GM12878 (cell line): ENCODE data around the gene NRXN3. TPM values are rescaled to one million over a fixed set of nuclear protein-coding genes. Genes with fewer than 3 reads are reported as not detected.

ENCODE experiments used
- ATAC-seq: fragments of 200-7000 bp; cut with Tn5 transposase; 3 replicates; pipeline ENCODE4 v1.9.1; 2020; ENCODE audit warnings: mild to moderate bottlenecking, moderate library complexity
- BruUV-seq: library from RNA; stranded (reverse); fragments of 400-500 nt; replicated peaks from 2 replicates; lab custom pipeline; 2021; lab: Mats Ljungman, UMichigan
- CTCF ChIA-PET: fragments of 300-600 bp; sonication (Branson Sonifier 250); formaldehyde crosslinking; extraction: SDS; loops from one replicate; lab custom pipeline; 2021; ENCODE audit warnings: inconsistent platforms; lab: Yijun Ruan, JAX
- POLR2A ChIA-PET: fragments of 350-600 bp; formaldehyde crosslinking; extraction: SDS; loops from one replicate; lab custom pipeline; 2021; ENCODE audit warnings: inconsistent platforms; lab: Charles Lee
- RAD21 ChIA-PET: fragments of 300-600 bp; sonication (Branson Sonifier 250); formaldehyde crosslinking; loops from one replicate; lab custom pipeline; 2023; ENCODE audit warnings: antibody characterized with exemption; ENCODE audit not compliant: unreplicated experiment; lab: Charles Lee
- SMC1A ChIA-PET: fragments of 300-600 bp; sonication (Branson Sonifier 250); formaldehyde crosslinking; loops from one replicate; lab custom pipeline; 2023; ENCODE audit not compliant: unreplicated experiment, uncharacterized antibody; lab: Charles Lee
- DNase-seq: peaks from one replicate; pipeline ENCODE4 v3.0.0-alpha.2; 2011; ENCODE audit warnings: low read depth, low spot score
- FAIRE-seq: peaks from 3 replicates; lab custom pipeline; 2011; peaks lifted over from hg19 to GRCh38; lab: Jason Lieb, UNC
- H2AFZ ChIP-seq: 2 replicates; pipeline ENCODE4 v1.6.0; 2011; ENCODE audit warnings: low read depth, low read length, control low read depth; ENCODE audit not compliant: control insufficient read depth
- H3K27ac ChIP-seq: 2 replicates; pipeline ENCODE4 v1.5.1; 2011; ENCODE audit warnings: control low read depth; ENCODE audit not compliant: control insufficient read depth, insufficient read depth
- H3K27me3 ChIP-seq, 2 experiments: replicated peaks in 1 of 2; 2 replicates each; pipeline versions ENCODE4 v1.6.0 to v1.6.1; 2011; ENCODE audit warnings: low read length in 1 of 2; ENCODE audit not compliant: control insufficient read depth in 2 of 2, insufficient read depth in 2 of 2
- H3K36me3 ChIP-seq, 2 experiments: 2 replicates each; pipeline ENCODE4 v1.5.1; 2011; ENCODE audit warnings: low read length in 1 of 2; ENCODE audit not compliant: control insufficient read depth in 2 of 2, insufficient read depth in 2 of 2
- H3K4me1 ChIP-seq: 2 replicates; pipeline ENCODE4 v1.6.1; 2011; ENCODE audit warnings: mild to moderate bottlenecking, low read length, moderate library complexity, mixed read lengths; ENCODE audit not compliant: control insufficient read depth, insufficient read depth
- H3K4me2 ChIP-seq: 2 replicates; pipeline ENCODE4 v1.6.0; 2011; ENCODE audit warnings: control low read depth; ENCODE audit not compliant: control insufficient read depth, insufficient read depth
- H3K4me3 ChIP-seq: fragments of 200-600 bp; sonication (generic); 2 replicates; pipeline ENCODE4 v1.5.1; 2016
- H3K79me2 ChIP-seq: 2 replicates; pipeline ENCODE4 v1.6.0; 2011; ENCODE audit warnings: low read length; ENCODE audit not compliant: control insufficient read depth, insufficient read depth
- H3K9ac ChIP-seq: 2 replicates; pipeline ENCODE4 v1.8.0; 2011; ENCODE audit warnings: low read length, control low read depth, mixed read lengths; ENCODE audit not compliant: control insufficient read depth, insufficient read depth
- H3K9me3 ChIP-seq: replicated peaks from 3 replicates; pipeline ENCODE4 v1.5.1; 2011; ENCODE audit warnings: mild to moderate bottlenecking, low read length; ENCODE audit not compliant: control insufficient read depth, insufficient read depth
- H4K20me1 ChIP-seq: 2 replicates; pipeline ENCODE4 v1.6.0; 2011; ENCODE audit not compliant: control insufficient read depth, insufficient read depth
- EED ChIP-seq: sonication (generic); IDR thresholded peaks from 2 replicates; pipeline ENCODE4 v1.6.1; 2016; ENCODE audit warnings: antibody characterized with exemption, low read depth
- EGR1 ChIP-seq, 2 experiments: IDR thresholded peaks; 1 replicate in 1 of 2; 2 replicates in 1 of 2; pipeline ENCODE4 v1.6.1; 2011 to 2012; ENCODE audit warnings: low read depth in 2 of 2, low read length in 2 of 2, borderline replicate concordance in 1 of 2, mild to moderate bottlenecking in 1 of 2, moderate library complexity in 1 of 2
- HDGF ChIP-seq: fragments of 450-650 bp; IDR thresholded peaks from 2 replicates; pipeline ENCODE4 v1.6.1; 2016; ENCODE audit warnings: antibody characterized with exemption
- HSF1 ChIP-seq: fragments of 150-350 bp; IDR thresholded peaks from 2 replicates; pipeline ENCODE4 v1.6.1; 2014; ENCODE audit warnings: mild to moderate bottlenecking, low read depth, low read length
- NR2C2 ChIP-seq: IDR thresholded peaks from 2 replicates; pipeline ENCODE4 v1.6.1; 2011; ENCODE audit warnings: borderline replicate concordance, low read depth; ENCODE audit not compliant: control insufficient read depth, insufficient read length
- SIN3A ChIP-seq: IDR thresholded peaks from 2 replicates; pipeline ENCODE4 v1.6.1; 2012; ENCODE audit warnings: low read depth, low read length, improper control_type of control experiment
- ZSCAN29 ChIP-seq: fragments of 450-650 bp; IDR thresholded peaks from 2 replicates; pipeline ENCODE4 v1.6.1; 2017; ENCODE audit warnings: mild to moderate bottlenecking, moderate library complexity
- WGBS: methylation state at CpG from one replicate; pipeline ENCODE4 v1.1.6; 2016; ENCODE audit warnings: low lambda C conversion rate; ENCODE audit not compliant: insufficient replicate concordance, insufficient coverage; ENCODE audit errors: missing lambda C conversion rate; 5-methylcytosine and 5-hydroxymethylcytosine counted together
- in situ Hi-C: fragments of 300-500 bp; cut with MboI; formaldehyde crosslinking; loops from 9 replicates; pipeline ENCODE4 v1.14.3; 2018; ENCODE audit warnings: mixed read lengths
- intact Hi-C: fragments of 100-400 bp; cut with micrococcal nuclease; formaldehyde crosslinking; loops from one replicate; pipeline ENCODE4 v1.14.2; 2022; ENCODE audit not compliant: unreplicated experiment
- polyA plus RNA-seq, 11 experiments: library from polyadenylated mRNA; depleted of rRNA in 4 of 11; unstranded in 6 of 11; stranded (reverse) in 5 of 11; fragments of >200 nt; fragmentation: Nextera tagmentation in 4 of 11; fragmentation: Illumina TruSeq in 1 of 11; extraction: Ambion mirVana in 4 of 11; extraction: Trizol in 1 of 11; gene quantifications; 1 replicate in 1 of 11; 2 replicates in 10 of 11; pipeline versions ENCODE4 v1.2.1 to v1.2.3, GENCODE V29; 2011 to 2016; ENCODE audit warnings: inconsistent platforms in 2 of 11, missing spikeins in 2 of 11, low read depth in 1 of 11
- total RNA-seq, 4 experiments: library from RNA; depleted of rRNA in 3 of 4; stranded (reverse); fragments of >200 nt in 3 of 4; fragmentation: Illumina TruSeq in 1 of 4; extraction: Trizol in 1 of 4; gene quantifications; 2 replicates each; pipeline versions ENCODE4 v1.2.1 to v1.2.3, GENCODE V29; 2013 to 2021
- TF ChIP-seq, protein P1 (sequence below): IDR thresholded peaks from 2 replicates; pipeline ENCODE4 v1.6.1; 2011; ENCODE audit warnings: borderline replicate concordance, low read depth, mild to moderate bottlenecking, moderate library complexity, mixed read lengths, low read length; ENCODE audit not compliant: insufficient read depth; ENCODE audit errors: extremely low read length
- TF ChIP-seq, protein P2 (sequence below): fragments of 450-650 bp; IDR thresholded peaks from 2 replicates; pipeline ENCODE4 v1.6.1; 2018; ENCODE audit warnings: borderline replicate concordance, mild to moderate bottlenecking; ENCODE audit not compliant: partially characterized antibody

Gene NRXN3
- total and polyA plus RNA-seq, 10 of the 15 experiments (the other 5 are each of a cell fraction or from before 2014, with no cell fraction given): 0.52 to 3.3 (median 1.4) TPM

DNA sequence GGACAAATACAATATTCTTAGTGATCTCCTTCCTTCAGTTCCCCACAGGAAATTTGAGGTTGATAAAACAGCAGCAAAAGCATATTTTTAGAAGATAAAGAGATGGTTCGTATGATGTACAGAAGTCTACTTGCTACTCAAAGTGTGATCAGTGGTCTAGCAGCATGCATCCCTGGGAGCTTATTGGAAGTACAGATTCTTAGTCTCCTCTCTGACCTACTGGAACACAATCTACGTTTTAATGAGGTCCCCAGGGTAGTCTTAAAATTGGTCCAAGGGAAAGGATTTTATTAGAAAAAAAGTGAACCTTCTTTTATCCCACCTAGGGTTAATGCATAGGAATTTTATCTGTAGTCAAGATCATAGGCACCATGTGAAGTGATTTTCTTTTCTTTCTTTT lies 703.4 kb downstream of the NRXN3 start:
- Histone ChIP-seq H4K20me1 (no peaks in the 10 kb centered on the region), H3K4me2 (no peak overlapping the region), H3K4me3 (no peak overlapping the region), H2AFZ (no peak overlapping the region), H3K79me2 (no peaks in the 10 kb centered on the region), H3K27me3 (no peaks in the 10 kb centered on the region), H3K9me3 (no peaks in the 10 kb centered on the region), H3K36me3 (no peaks in the 10 kb centered on the region), H3K27ac (no peak overlapping the region), H3K9ac (no peak overlapping the region), H3K4me1 (no peaks in the 10 kb centered on the region)
- intact Hi-C loops (no loop called here), in situ Hi-C loops (no loop called here)
- ChIA-PET RAD21 (no interaction called here), CTCF (interaction anchor here (0.6 kb wide), 1 partner anchor 8 kb away, joined by 3 read pairs; no protein-coding TSS in a partner anchor), SMC1A (no interaction called here), POLR2A (no interaction called here)
- FAIRE-seq (no peak), ATAC-seq (no peak), DNase-seq (no peak)
- WGBS: 0% methylated on average over 2 of the region's 2 CpGs
- TF ChIP-seq HSF1 (no peak), SIN3A (no peak), ZSCAN29 (no peak), HDGF (no peak), EGR1 (IDR thresholded peaks at IDR 0.05; ENCODE audit: borderline replicate concordance in 1 of 2, low read depth in 2 of 2, low read length in 2 of 2) (no peak), NR2C2 (no peak), EED (no peak)
- TF ChIP-seq, protein P1, sequence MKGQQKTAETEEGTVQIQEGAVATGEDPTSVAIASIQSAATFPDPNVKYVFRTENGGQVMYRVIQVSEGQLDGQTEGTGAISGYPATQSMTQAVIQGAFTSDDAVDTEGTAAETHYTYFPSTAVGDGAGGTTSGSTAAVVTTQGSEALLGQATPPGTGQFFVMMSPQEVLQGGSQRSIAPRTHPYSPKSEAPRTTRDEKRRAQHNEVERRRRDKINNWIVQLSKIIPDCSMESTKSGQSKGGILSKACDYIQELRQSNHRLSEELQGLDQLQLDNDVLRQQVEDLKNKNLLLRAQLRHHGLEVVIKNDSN: no peak
- TF ChIP-seq, protein P2, sequence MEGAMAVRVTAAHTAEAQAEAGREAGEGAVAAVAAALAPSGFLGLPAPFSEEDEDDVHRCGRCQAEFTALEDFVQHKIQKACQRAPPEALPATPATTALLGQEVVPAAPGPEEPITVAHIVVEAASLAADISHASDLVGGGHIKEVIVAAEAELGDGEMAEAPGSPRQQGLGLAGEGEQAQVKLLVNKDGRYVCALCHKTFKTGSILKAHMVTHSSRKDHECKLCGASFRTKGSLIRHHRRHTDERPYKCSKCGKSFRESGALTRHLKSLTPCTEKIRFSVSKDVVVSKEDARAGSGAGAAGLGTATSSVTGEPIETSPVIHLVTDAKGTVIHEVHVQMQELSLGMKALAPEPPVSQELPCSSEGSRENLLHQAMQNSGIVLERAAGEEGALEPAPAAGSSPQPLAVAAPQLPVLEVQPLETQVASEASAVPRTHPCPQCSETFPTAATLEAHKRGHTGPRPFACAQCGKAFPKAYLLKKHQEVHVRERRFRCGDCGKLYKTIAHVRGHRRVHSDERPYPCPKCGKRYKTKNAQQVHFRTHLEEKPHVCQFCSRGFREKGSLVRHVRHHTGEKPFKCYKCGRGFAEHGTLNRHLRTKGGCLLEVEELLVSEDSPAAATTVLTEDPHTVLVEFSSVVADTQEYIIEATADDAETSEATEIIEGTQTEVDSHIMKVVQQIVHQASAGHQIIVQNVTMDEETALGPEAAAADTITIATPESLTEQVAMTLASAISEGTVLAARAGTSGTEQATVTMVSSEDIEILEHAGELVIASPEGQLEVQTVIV: no peak
- BruUV-seq: no TSS peak
